GM12873 (cell line): ENCODE measurements around the gene ICE2.

Source experiments
- TF ChIP-seq, protein P1 (sequence below): IDR thresholded peaks from 2 replicates; pipeline ENCODE4 v1.5.1; 2012; ENCODE audit warnings: low read depth, mild to moderate bottlenecking, moderate library complexity, low read length, control low read depth; ENCODE audit not compliant: insufficient read depth; ENCODE audit errors: missing control alignments

The ICE2 gene

DNA sequence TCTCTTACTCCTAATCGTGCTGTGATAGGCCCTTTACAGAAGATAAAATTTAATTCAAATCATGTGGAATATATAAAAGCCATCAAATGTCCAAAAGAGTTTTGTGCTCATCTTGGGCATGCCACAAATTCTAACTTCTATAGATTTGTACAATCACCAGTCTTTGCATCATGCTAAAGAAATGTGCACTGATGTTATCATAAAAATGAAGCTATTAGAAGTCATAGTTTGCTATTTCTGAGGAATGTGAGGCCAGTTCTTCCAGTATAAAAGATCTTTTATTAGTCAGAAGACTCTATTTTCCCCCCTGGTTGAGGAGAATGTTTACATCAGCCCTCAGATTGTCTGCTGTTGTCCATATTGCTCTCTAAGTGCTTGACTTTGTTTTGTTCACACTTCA is 79.0 kb downstream of the ICE2 start:
- TF ChIP-seq, protein P1, sequence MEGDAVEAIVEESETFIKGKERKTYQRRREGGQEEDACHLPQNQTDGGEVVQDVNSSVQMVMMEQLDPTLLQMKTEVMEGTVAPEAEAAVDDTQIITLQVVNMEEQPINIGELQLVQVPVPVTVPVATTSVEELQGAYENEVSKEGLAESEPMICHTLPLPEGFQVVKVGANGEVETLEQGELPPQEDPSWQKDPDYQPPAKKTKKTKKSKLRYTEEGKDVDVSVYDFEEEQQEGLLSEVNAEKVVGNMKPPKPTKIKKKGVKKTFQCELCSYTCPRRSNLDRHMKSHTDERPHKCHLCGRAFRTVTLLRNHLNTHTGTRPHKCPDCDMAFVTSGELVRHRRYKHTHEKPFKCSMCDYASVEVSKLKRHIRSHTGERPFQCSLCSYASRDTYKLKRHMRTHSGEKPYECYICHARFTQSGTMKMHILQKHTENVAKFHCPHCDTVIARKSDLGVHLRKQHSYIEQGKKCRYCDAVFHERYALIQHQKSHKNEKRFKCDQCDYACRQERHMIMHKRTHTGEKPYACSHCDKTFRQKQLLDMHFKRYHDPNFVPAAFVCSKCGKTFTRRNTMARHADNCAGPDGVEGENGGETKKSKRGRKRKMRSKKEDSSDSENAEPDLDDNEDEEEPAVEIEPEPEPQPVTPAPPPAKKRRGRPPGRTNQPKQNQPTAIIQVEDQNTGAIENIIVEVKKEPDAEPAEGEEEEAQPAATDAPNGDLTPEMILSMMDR: no peak

DNA sequence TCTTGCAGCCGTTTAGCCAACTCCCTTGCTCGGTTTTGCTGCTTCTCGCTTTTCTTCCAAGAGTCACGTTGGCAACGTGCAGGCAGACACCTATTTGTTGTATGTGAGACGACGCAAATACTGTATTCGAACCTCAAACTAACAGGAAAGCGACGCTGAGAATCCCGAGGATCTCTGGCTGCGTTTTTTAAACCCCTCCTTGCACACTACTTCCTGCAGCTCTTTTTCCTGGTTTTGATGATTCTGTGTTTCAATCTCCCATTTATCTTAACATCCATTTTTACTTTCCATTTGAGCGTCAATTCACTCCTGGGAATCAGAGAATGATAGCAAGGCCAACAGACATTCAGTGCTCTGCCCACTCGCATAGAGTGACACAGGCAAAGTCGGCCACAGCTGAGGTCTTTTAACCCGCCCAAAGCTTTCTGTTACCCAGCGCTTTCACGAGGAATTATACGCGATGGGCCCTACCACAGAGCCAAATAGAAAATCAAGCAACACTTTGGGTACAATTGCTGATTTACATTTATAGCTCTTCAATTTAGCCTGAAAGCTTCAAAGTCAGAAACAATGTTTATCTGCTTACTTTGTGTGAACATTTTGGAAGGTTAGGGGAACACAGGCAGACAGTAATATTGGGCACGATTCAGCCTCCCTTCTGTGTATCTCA is 79.6 kb downstream of the ICE2 start:
- TF ChIP-seq, protein P1: no peak

DNA sequence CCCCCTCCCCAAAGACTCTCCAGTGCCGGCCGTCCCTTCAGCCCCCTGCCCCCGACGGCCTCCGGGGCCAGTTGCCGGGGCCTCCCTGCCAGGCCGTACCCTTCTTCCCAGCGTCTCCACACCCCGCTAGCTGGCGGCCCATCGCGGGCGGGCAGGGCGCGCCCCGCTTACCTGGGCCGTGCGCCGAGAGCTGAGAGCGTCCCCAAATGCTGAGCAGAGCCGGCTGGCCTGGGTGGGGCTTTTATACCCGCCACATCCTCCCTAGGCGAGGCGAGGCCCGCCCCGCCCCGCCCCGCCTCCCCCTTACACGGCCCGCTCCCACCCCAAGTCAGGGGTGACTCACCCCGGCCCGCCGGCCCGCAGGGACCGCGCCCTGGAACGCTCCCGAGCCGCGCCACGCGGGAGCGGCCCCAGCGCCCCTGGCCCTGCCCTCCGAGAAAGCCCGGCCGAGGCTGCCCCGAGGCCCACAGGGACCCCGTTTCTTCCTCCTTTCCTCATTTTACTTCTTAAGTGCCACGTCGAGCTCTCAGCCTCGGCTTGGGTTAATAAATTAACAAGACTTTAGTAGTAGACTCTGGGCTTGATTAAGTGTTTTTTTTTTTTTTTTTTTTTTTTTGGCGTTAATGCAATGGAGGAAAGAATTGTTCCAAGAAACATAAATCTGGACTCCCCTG is 81.0 kb downstream of the ICE2 start, which contains the start of gene ANXA2:
Gene ANXA2 (minus strand): TSS at position 215 of the 674 bp plus-strand sequence. CDS start 11,911 bp downstream, outside the sequence.
- TF ChIP-seq, protein P1: no peak

DNA sequence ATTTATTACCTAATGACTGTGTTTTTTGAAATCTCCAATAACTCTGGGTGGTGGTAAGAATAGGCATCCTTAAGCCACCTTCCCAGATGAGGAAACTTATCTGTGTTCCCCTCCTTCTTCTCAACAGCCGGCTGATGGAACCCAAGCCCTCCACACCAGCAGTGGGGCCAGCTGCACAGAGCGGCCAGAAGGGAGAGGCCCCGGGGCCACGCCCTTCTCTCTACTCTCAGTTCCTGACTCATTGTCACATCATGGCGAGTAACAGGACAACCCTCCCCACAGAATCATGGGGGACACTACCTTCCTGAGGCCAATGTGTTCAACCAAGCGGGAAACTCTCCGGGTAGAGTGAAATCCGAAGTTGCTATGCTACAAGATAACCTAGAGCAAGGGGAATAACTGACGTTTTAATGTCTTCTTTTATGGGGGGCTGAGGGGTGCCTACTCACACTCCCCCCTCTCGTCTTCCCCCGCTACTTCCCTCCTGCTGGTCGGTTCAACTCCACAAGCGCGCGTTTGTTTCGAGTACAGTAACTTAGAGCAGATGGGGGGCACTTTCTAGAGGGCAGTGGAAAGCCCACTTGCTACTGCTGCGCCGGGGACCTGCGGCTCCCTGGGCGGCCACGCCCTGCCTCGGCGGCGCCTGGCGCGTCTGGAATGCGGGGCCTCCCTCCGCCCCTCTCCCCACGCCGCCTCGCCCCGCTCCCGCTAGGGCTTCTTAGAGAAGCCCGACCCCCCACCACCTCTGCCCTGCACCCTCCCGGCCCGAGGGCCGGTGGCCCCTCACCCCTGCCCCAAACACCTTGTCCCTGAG is 81.8 kb downstream of the ICE2 start:
- TF ChIP-seq, protein P1: no peak

DNA sequence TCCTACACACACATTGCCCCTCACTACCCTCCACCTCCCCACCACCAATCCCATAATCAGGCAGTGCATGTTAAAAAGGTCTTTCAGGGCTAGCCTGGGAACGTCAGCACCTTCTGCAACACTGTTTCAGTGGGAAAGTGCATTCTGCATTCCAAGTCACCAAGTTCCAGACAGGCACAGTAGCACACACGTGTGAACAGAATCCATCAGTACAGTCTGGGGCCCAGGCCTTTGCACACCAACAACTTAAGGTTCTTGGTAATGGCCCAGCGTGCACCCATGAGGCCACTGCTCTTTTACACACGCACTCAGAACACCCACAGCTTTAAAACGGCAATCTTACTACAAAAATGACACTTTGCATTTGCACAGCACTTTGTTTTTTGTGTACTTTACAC is 82.4 kb downstream of the ICE2 start:
- TF ChIP-seq, protein P1: no peak

DNA sequence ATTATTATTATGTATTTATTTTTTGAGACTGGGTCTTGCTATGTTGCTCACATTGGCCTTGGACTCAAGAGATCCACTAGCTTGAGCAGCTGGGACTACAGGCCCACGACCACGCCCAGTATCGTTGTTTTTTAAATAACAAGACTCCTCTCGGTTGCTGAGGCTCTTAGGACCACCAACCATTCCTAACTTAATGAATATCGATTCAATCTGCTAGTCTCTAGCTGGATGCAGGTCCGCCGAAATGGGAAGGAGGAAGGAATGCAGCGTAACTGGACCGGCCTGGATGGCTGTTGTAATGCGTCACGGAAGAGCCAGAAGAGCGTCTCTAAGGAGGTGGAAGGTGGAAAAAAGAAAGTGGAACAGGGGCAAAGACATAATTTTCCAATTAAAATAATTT is 82.8 kb downstream of the ICE2 start:
- TF ChIP-seq, protein P1: no peak
